ENCODE results near the gene GPR142.

DNA sequence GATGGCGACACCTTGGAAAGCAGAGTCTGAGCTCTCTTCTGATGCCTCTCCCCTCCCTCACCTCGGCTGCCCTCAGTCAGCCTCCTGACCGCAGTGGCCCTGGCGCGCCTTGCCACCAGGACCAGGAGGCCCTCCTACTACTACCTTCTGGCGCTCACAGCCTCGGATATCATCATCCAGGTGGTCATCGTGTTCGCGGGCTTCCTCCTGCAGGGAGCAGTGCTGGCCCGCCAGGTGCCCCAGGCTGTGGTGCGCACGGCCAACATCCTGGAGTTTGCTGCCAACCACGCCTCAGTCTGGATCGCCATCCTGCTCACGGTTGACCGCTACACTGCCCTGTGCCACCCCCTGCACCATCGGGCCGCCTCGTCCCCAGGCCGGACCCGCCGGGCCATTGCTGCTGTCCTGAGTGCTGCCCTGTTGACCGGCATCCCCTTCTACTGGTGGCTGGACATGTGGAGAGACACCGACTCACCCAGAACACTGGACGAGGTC, 4.4 kb downstream of the GPR142 start:
- TF ChIP-seq, protein P1, sequence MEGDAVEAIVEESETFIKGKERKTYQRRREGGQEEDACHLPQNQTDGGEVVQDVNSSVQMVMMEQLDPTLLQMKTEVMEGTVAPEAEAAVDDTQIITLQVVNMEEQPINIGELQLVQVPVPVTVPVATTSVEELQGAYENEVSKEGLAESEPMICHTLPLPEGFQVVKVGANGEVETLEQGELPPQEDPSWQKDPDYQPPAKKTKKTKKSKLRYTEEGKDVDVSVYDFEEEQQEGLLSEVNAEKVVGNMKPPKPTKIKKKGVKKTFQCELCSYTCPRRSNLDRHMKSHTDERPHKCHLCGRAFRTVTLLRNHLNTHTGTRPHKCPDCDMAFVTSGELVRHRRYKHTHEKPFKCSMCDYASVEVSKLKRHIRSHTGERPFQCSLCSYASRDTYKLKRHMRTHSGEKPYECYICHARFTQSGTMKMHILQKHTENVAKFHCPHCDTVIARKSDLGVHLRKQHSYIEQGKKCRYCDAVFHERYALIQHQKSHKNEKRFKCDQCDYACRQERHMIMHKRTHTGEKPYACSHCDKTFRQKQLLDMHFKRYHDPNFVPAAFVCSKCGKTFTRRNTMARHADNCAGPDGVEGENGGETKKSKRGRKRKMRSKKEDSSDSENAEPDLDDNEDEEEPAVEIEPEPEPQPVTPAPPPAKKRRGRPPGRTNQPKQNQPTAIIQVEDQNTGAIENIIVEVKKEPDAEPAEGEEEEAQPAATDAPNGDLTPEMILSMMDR (IDR thresholded peaks at IDR 0.05): no peak
- TF ChIP-seq EP300 (IDR thresholded peaks at IDR 0.05): no peak

Data from stomach (tissue), 4 donors.